Hepatocyte (in vitro differentiated cells): Measurements from ENCODE around the gene CCL3. TPM values are rescaled to one million over a fixed set of nuclear protein-coding genes. Genes with fewer than 3 reads are reported as not detected.

Experiments
- DNase-seq: peaks from one replicate; pipeline ENCODE4 v3.0.0-alpha.2; 2016; ENCODE audit warnings: low spot score
- H2AFZ ChIP-seq: fragments of 200-600 bp; sonication (generic); 2 replicates; pipeline ENCODE4 v1.6.0; 2016; ENCODE audit warnings: antibody characterized with exemption, mild to moderate bottlenecking
- H3K27ac ChIP-seq: fragments of 200-600 bp; sonication (generic); 2 replicates; pipeline ENCODE4 v1.5.1; 2016; ENCODE audit warnings: mild to moderate bottlenecking
- H3K27me3 ChIP-seq: fragments of 200-600 bp; sonication (generic); 2 replicates; pipeline ENCODE4 v1.6.1; 2016
- H3K36me3 ChIP-seq: fragments of 200-600 bp; sonication (generic); replicated peaks from 2 replicates; pipeline ENCODE4 v1.5.1; 2016; ENCODE audit warnings: low read depth; ENCODE audit not compliant: insufficient read depth
- H3K4me1 ChIP-seq: fragments of 200-600 bp; sonication (generic); 2 replicates; pipeline ENCODE4 v1.5.1; 2016; ENCODE audit warnings: mild to moderate bottlenecking, moderate library complexity; ENCODE audit not compliant: insufficient read depth
- H3K4me2 ChIP-seq: fragments of 200-600 bp; sonication (generic); 2 replicates; pipeline ENCODE4 v1.6.0; 2016
- H3K4me3 ChIP-seq: fragments of 200-600 bp; sonication (generic); 2 replicates; pipeline ENCODE4 v1.5.1; 2016; ENCODE audit warnings: mild to moderate bottlenecking
- H3K79me2 ChIP-seq: fragments of 200-600 bp; sonication (generic); 2 replicates; pipeline ENCODE4 v1.6.0; 2017; ENCODE audit warnings: mild to moderate bottlenecking
- H3K9me2 ChIP-seq: fragments of 200-600 bp; sonication (generic); replicated peaks from 2 replicates; pipeline ENCODE4 v1.6.0; 2017; ENCODE audit warnings: mild to moderate bottlenecking; ENCODE audit not compliant: insufficient read depth
- H3K9me3 ChIP-seq: fragments of 200-600 bp; sonication (generic); 2 replicates; pipeline ENCODE4 v1.5.1; 2016; ENCODE audit warnings: low read depth, mild to moderate bottlenecking
- H4K20me1 ChIP-seq: fragments of 200-600 bp; sonication (generic); 2 replicates; pipeline ENCODE4 v1.6.0; 2016; ENCODE audit warnings: mild to moderate bottlenecking; ENCODE audit not compliant: insufficient read depth, poor library complexity, severe bottlenecking
- CTCF ChIP-seq: fragments of 200-600 bp; sonication (generic); IDR thresholded peaks from 2 replicates; pipeline ENCODE4 v1.5.1; 2016; ENCODE audit warnings: antibody characterized with exemption, mild to moderate bottlenecking; ENCODE audit not compliant: poor library complexity
- EZH2 ChIP-seq: fragments of 200-600 bp; sonication (generic); IDR thresholded peaks from 2 replicates; pipeline ENCODE4 v1.6.1; 2016; ENCODE audit warnings: antibody characterized with exemption, mild to moderate bottlenecking, borderline replicate concordance
- EZH2phosphoT487 ChIP-seq: fragments of 200-600 bp; sonication (generic); IDR thresholded peaks from one replicate; pipeline ENCODE4 v1.6.1; 2018; ENCODE audit warnings: antibody characterized with exemption, mild to moderate bottlenecking, low read depth, moderate library complexity; ENCODE audit not compliant: unreplicated experiment, severe bottlenecking
- WGBS: methylation state at CpG from one replicate; pipeline ENCODE4 v1.1.6; 2016; ENCODE audit warnings: low lambda C conversion rate; ENCODE audit errors: missing lambda C conversion rate; 5-methylcytosine and 5-hydroxymethylcytosine counted together
- polyA plus RNA-seq: library from polyadenylated mRNA; unstranded; fragments of >200 nt; fragmentation: Nextera tagmentation; extraction: Ambion mirVana; gene quantifications from 2 replicates; pipeline ENCODE4 v1.2.1, GENCODE V29; 2016
- total RNA-seq: library from RNA; depleted of rRNA; stranded (reverse); fragments of >200 nt; gene quantifications from 2 replicates; pipeline ENCODE4 v1.2.3, GENCODE V29; 2014

Gene CCL3
- total and polyA plus RNA-seq, 2 experiments from 2014 or later, result 12.7 to 22.2 TPM

GRCh38 chr17:36131931-36132330 lies 42.0 kb upstream of the CCL3 start:
- WGBS, result 91% methylated on average over 3 of the region's 3 CpGs
- H4K20me1 ChIP-seq, result no peaks in the 10 kb centered on the region
- no peak overlapping the region for H3K27ac ChIP-seq

DNA sequence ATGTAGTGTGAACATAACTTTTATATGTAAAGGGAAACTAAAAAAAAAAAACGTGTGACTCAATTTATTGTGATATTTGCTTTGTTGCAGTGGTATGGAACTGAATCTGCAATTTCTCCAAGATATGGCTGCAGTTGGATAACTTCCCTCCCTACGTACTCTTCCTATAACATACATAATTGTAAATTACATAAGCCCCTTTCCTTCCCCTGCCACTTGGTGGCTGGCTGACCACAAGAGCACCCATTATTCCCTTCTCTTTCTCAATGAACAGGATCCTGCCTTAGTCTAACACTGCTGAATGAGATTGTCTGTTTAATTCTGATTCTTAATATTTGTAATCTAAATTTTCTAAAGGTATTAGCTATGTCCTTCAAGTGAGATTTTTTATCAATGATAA lies 41.5 kb upstream of the CCL3 start:
- Histone ChIP-seq H3K27me3 (no peaks in the 10 kb centered on the region), H3K9me2 (no peaks in the 10 kb centered on the region), H3K9me3 (no peaks in the 10 kb centered on the region), H3K36me3 (no peaks in the 10 kb centered on the region), H3K79me2 (no peaks in the 10 kb centered on the region), H4K20me1 (no peaks in the 10 kb centered on the region), H3K4me2 (no peak overlapping the region), H3K4me1 (peaks cover 6% of the 10 kb centered on the region), H2AFZ (no peak overlapping the region), H3K27ac (no peak overlapping the region), H3K4me3 (no peak overlapping the region)
- 75% methylated on average over 2 of the region's 2 CpGs for WGBS
- TF ChIP-seq EZH2phosphoT487 (no peak), CTCF (no peak), EZH2 (no peak)
- no peak for DNase-seq

More at GRCh38 chr17:36131931-36132330, 42.0 kb upstream of the CCL3 start:
- Histone ChIP-seq H3K36me3 (no peaks in the 10 kb centered on the region), H3K79me2 (no peaks in the 10 kb centered on the region), H3K4me3 (no peak overlapping the region), H3K27me3 (no peaks in the 10 kb centered on the region), H3K9me2 (no peaks in the 10 kb centered on the region), H3K4me2 (no peak overlapping the region), H3K4me1 (peaks cover 11% of the 10 kb centered on the region), H2AFZ (no peak overlapping the region), H3K9me3 (no peaks in the 10 kb centered on the region)
- DNase-seq, result no peak
- no peak for TF ChIP-seq CTCF
- no peak for TF ChIP-seq EZH2
- TF ChIP-seq EZH2phosphoT487, result no peak

DNA sequence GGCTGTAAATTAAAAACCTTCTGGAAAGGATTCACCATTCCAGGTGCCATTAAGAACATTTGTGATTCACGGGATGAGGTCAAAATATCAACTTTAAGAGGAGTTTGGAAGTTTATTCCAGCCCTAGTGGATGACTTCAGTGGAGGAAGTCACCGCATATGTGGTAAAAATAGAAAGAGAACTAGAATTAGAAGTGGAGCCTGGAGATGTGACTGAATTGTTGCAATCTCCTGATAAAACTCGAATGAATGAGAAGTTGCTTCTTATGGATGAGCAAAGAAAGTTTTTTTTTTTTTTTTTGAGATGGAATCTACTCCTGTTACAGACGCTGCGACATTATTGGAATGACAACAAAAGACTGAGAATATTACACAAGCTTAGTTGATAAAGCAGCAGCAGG lies 40.4 kb upstream of the CCL3 start:
- Histone ChIP-seq H3K36me3 (no peaks in the 10 kb centered on the region), H3K9me3 (no peaks in the 10 kb centered on the region), H3K4me3 (no peak overlapping the region), H3K27ac (no peak overlapping the region), H4K20me1 (no peaks in the 10 kb centered on the region), H2AFZ (no peak overlapping the region), H3K27me3 (no peaks in the 10 kb centered on the region), H3K9me2 (no peaks in the 10 kb centered on the region), H3K4me1 (peaks cover 3% of the 10 kb centered on the region), H3K79me2 (no peaks in the 10 kb centered on the region), H3K4me2 (no peak overlapping the region)
- DNase-seq, result no peak
- TF ChIP-seq CTCF, result no peak
- TF ChIP-seq EZH2, result no peak
- no peak for TF ChIP-seq EZH2phosphoT487
- 74% methylated on average over 5 of the region's 5 CpGs for WGBS

DNA sequence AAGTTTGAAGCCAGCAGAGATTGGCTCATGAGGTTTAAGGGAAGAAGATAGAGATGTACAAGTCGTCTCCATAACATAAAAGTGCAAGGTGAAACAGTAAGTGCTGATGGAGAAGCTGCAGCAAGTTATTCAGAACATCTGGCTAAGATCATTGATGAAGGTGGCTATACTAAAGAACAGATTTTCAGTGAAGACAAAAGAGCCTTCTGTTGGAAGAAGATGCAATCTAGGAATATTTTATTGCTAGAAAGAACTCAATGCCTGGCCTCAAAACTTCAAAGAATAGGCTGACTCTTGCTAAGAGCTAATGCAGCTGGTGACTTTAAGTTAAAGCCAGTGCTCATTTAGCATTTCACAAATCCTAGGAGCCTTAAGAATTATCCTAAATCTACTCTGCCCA lies 39.7 kb upstream of the CCL3 start:
- 58% methylated on average over 1 of the region's 1 CpG for WGBS
- Histone ChIP-seq H3K4me1 (peaks cover 3% of the 10 kb centered on the region), H3K4me3 (no peak overlapping the region), H3K79me2 (no peaks in the 10 kb centered on the region), H3K27me3 (no peaks in the 10 kb centered on the region), H4K20me1 (no peaks in the 10 kb centered on the region), H3K36me3 (no peaks in the 10 kb centered on the region), H3K9me3 (no peaks in the 10 kb centered on the region), H3K27ac (no peak overlapping the region), H2AFZ (no peak overlapping the region), H3K9me2 (no peaks in the 10 kb centered on the region), H3K4me2 (no peak overlapping the region)
- DNase-seq, result no peak
- no peak for TF ChIP-seq CTCF
- TF ChIP-seq EZH2, result no peak
- no peak for TF ChIP-seq EZH2phosphoT487
